WTC11 (cell line): ENCODE data around the gene CFAP157. TPM values are rescaled to one million over a fixed set of nuclear protein-coding genes. Genes with fewer than 3 reads are reported as not detected.

ENCODE experiments used
- ATAC-seq: fragments of 200-7000 bp; cut with Tn5 transposase; 2 replicates; pipeline ENCODE4 v1.10.0; 2021; ENCODE audit warnings: mild to moderate bottlenecking, moderate library complexity
- CTCF ChIA-PET: fragments of 300-600 bp; sonication (Branson Sonifier 250); formaldehyde crosslinking; loops from one replicate; lab custom pipeline; 2021; ENCODE audit warnings: antibody characterized with exemption; lab: Charles Lee
- POLR2A ChIA-PET: fragments of 350-600 bp; sonication (Branson Sonifier 250); formaldehyde crosslinking; loops from one replicate; lab custom pipeline; 2021; ENCODE audit warnings: antibody characterized with exemption; lab: Charles Lee
- DNase-seq: peaks from one replicate; pipeline ENCODE4 v3.0.0; 2021; ENCODE audit warnings: low spot score
- H3K27ac Mint-ChIP-seq: 2 replicates; pipeline ENCODE4 v1.8.0; 2021; ENCODE audit warnings: mixed read lengths
- H3K27me3 Mint-ChIP-seq: 2 replicates; pipeline ENCODE4 v1.8.0; 2021; ENCODE audit warnings: low read depth, mild to moderate bottlenecking, moderate library complexity, mixed read lengths
- H3K36me3 Mint-ChIP-seq: 2 replicates; pipeline ENCODE4 v1.8.0; 2021; ENCODE audit warnings: mixed read lengths
- H3K4me1 Mint-ChIP-seq: 2 replicates; pipeline ENCODE4 v1.8.0; 2022; ENCODE audit warnings: mixed read lengths
- H3K4me3 Mint-ChIP-seq: 2 replicates; pipeline ENCODE4 v1.8.0; 2021; ENCODE audit warnings: mild to moderate bottlenecking, moderate library complexity, mixed read lengths
- H3K9me3 Mint-ChIP-seq: 2 replicates; pipeline ENCODE4 v1.8.0; 2021; ENCODE audit warnings: mixed read lengths
- ATF1 ChIP-seq: sonication (generic); formaldehyde crosslinking; IDR thresholded peaks from 2 replicates; pipeline ENCODE4 v1.8.1; 2023; ENCODE audit warnings: mild to moderate bottlenecking, moderate library complexity, missing genetic modification reagents
- CTCF ChIP-seq: fragments of 200-600 bp; IDR thresholded peaks from 2 replicates; pipeline ENCODE4 v1.8.0; 2022; ENCODE audit warnings: antibody characterized with exemption
- E2F4 ChIP-seq: sonication (generic); formaldehyde crosslinking; IDR thresholded peaks from 2 replicates; pipeline ENCODE4 v1.8.1; 2022; ENCODE audit warnings: low read depth, mild to moderate bottlenecking, moderate library complexity, missing genetic modification reagents, borderline replicate concordance
- ELF4 ChIP-seq: sonication (generic); formaldehyde crosslinking; IDR thresholded peaks from 2 replicates; pipeline ENCODE4 v1.8.1; 2022; ENCODE audit warnings: low read depth, mild to moderate bottlenecking, moderate library complexity, missing genetic modification reagents
- ESRRA ChIP-seq: sonication (generic); formaldehyde crosslinking; IDR thresholded peaks from 2 replicates; pipeline ENCODE4 v1.8.1; 2022; ENCODE audit warnings: mild to moderate bottlenecking, missing genetic modification reagents, borderline replicate concordance
- FOXK1 ChIP-seq: sonication (generic); formaldehyde crosslinking; IDR thresholded peaks from 2 replicates; pipeline ENCODE4 v1.8.0; 2022; ENCODE audit warnings: mild to moderate bottlenecking, moderate library complexity, missing genetic modification reagents
- GABPB1 ChIP-seq: sonication (generic); formaldehyde crosslinking; IDR thresholded peaks from 2 replicates; pipeline ENCODE4 v1.8.1; 2023; ENCODE audit warnings: mild to moderate bottlenecking, missing genetic modification reagents
- GRHL2 ChIP-seq: fragments of 250-450 bp; sonication (Bioruptor Pico); IDR thresholded peaks from 2 replicates; pipeline ENCODE4 v1.8.0; 2022; ENCODE audit warnings: mild to moderate bottlenecking, moderate library complexity; ENCODE audit not compliant: insufficient replicate concordance, severe bottlenecking
- HMGA2 ChIP-seq: fragments of 250-450 bp; sonication (Bioruptor Pico); IDR thresholded peaks from 2 replicates; pipeline ENCODE4 v1.4.0; 2021; ENCODE audit warnings: mild to moderate bottlenecking, moderate library complexity
- KAT7 ChIP-seq: sonication (generic); formaldehyde crosslinking; IDR thresholded peaks from 2 replicates; pipeline ENCODE4 v1.8.1; 2023; ENCODE audit warnings: missing genetic modification reagents, mild to moderate bottlenecking, borderline replicate concordance
- NFATC4 ChIP-seq: fragments of 250-450 bp; sonication (Bioruptor Pico); IDR thresholded peaks from 2 replicates; pipeline ENCODE4 v1.9.0; 2021; ENCODE audit warnings: mild to moderate bottlenecking
- NFYB ChIP-seq: sonication (generic); formaldehyde crosslinking; conservative IDR thresholded peaks from 2 replicates; pipeline ENCODE4 v1.8.0; 2022; ENCODE audit warnings: low read depth, missing genetic modification reagents
- TEAD1 ChIP-seq: sonication (generic); formaldehyde crosslinking; IDR thresholded peaks from 2 replicates; pipeline ENCODE4 v1.8.0; 2022; ENCODE audit warnings: mild to moderate bottlenecking, missing genetic modification reagents
- ZNF219 ChIP-seq: sonication (generic); formaldehyde crosslinking; IDR thresholded peaks from 2 replicates; pipeline ENCODE4 v1.8.0; 2023; ENCODE audit warnings: missing genetic modification reagents, mild to moderate bottlenecking, borderline replicate concordance
- ZNF281 ChIP-seq: sonication (generic); formaldehyde crosslinking; IDR thresholded peaks from 2 replicates; pipeline ENCODE4 v1.8.0; 2023; ENCODE audit warnings: mild to moderate bottlenecking, missing genetic modification reagents
- ZNF317 ChIP-seq: sonication (generic); formaldehyde crosslinking; IDR thresholded peaks from 2 replicates; pipeline ENCODE4 v1.8.1; 2023; ENCODE audit warnings: low read depth, mild to moderate bottlenecking, moderate library complexity, missing genetic modification reagents, borderline replicate concordance
- ZNF416 ChIP-seq: fragments of 250-450 bp; sonication (Bioruptor Pico); IDR thresholded peaks from 2 replicates; pipeline ENCODE4 v1.9.0; 2021; ENCODE audit warnings: mild to moderate bottlenecking, inconsistent platforms
- total RNA-seq: library from RNA; stranded (reverse); gene quantifications from 3 replicates; pipeline ENCODE4 v1.2.3, GENCODE V29; 2021
- TF ChIP-seq, protein P1 (sequence below): sonication (generic); formaldehyde crosslinking; IDR thresholded peaks from 2 replicates; pipeline ENCODE4 v1.8.1; 2022; ENCODE audit warnings: low read depth, missing genetic modification reagents, borderline replicate concordance
- TF ChIP-seq, protein P2 (sequence below): sonication (generic); formaldehyde crosslinking; conservative IDR thresholded peaks from 2 replicates; pipeline ENCODE4 v1.8.1; 2022; ENCODE audit warnings: mild to moderate bottlenecking, missing genetic modification reagents
- TF ChIP-seq, protein P3 (sequence below): fragments of 250-450 bp; sonication (Bioruptor Pico); IDR thresholded peaks from 2 replicates; pipeline ENCODE4 v1.9.0; 2021; ENCODE audit warnings: mild to moderate bottlenecking

Gene CFAP157
- total RNA-seq, 1 experiment from 2014 or later: 0.22 TPM

DNA sequence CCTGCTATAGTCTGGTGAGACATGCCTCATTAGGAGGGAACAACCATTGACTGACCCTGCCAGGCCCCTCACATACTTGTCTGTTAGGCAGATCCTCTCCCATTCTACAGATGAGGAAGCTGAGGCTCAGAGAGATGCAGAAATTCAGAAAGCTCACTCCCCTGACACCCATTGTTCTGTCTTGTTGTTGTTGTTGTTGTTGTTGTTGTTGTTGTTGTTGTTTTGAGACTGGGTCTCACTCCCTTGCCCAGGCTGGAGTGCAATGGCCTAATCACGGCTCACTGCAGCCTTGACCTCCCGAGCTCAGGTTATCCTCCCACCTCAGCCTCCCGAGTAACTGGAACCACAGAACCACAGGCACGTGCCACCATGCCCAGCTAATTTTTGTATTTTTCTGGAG is 13.1 kb upstream of the CFAP157 start:
- Mint-ChIP-seq H3K9me3 (peaks cover 6% of the 10 kb centered on the region), H3K36me3 (peaks cover 22% of the 10 kb centered on the region), H3K27ac (no peak overlapping the region), H3K27me3 (no peaks in the 10 kb centered on the region; the same call in 1 of the 2 replicates), H3K4me1 (no peaks in the 10 kb centered on the region), H3K4me3 (no peak overlapping the region)
- ChIA-PET CTCF (no interaction called here), POLR2A (no interaction called here)
- no peak for ATAC-seq
- DNase-seq: no peak
- TF ChIP-seq ZNF281 (CRISPR knock-in tag) (no peak), ZNF416 (CRISPR knock-in tag) (no peak), ELF4 (no peak), GABPB1 (CRISPR knock-in tag) (no peak), ZNF317 (CRISPR knock-in tag) (no peak), ATF1 (CRISPR knock-in tag) (no peak), ESRRA (CRISPR knock-in tag) (no peak), KAT7 (CRISPR knock-in tag) (no peak), NFYB (CRISPR knock-in tag) (no peak), TEAD1 (CRISPR knock-in tag) (no peak), GRHL2 (CRISPR knock-in tag) (no peak), ZNF219 (CRISPR knock-in tag) (no peak), HMGA2 (CRISPR knock-in tag) (no peak), FOXK1 (no peak), E2F4 (CRISPR knock-in tag) (no peak), NFATC4 (no peak)
- TF ChIP-seq, protein P1, sequence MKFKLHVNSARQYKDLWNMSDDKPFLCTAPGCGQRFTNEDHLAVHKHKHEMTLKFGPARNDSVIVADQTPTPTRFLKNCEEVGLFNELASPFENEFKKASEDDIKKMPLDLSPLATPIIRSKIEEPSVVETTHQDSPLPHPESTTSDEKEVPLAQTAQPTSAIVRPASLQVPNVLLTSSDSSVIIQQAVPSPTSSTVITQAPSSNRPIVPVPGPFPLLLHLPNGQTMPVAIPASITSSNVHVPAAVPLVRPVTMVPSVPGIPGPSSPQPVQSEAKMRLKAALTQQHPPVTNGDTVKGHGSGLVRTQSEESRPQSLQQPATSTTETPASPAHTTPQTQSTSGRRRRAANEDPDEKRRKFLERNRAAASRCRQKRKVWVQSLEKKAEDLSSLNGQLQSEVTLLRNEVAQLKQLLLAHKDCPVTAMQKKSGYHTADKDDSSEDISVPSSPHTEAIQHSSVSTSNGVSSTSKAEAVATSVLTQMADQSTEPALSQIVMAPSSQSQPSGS (CRISPR knock-in tag): no peak
- TF ChIP-seq, protein P2, sequence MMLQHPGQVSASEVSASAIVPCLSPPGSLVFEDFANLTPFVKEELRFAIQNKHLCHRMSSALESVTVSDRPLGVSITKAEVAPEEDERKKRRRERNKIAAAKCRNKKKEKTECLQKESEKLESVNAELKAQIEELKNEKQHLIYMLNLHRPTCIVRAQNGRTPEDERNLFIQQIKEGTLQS (CRISPR knock-in tag): no peak
- TF ChIP-seq, protein P3, sequence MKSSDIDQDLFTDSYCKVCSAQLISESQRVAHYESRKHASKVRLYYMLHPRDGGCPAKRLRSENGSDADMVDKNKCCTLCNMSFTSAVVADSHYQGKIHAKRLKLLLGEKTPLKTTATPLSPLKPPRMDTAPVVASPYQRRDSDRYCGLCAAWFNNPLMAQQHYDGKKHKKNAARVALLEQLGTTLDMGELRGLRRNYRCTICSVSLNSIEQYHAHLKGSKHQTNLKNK (CRISPR knock-in tag): no peak

GRCh38 chr9:127694890-127695720 is 11.7 kb upstream of the CFAP157 start:
- Mint-ChIP-seq H3K9me3 (peaks cover under 1% of the 10 kb centered on the region; the same call in 1 of the 2 replicates), H3K36me3 (peaks cover 9% of the 10 kb centered on the region), H3K27me3 (peaks cover 4% of the 10 kb centered on the region), H3K27ac (no peak overlapping the region), H3K4me3 (no peak overlapping the region), H3K4me1 (0 out of 2 replicates have a peak, but pooled peaks cover 3% of the 10 kb centered on the region)
- no peak for DNase-seq
- ChIA-PET POLR2A (no interaction called here), CTCF (interaction anchor here (0.6 to 1.2 kb wide), 2 partner anchors 40 to 157 kb away, joined by 3 to 4 read pairs; partner anchors contain the start of gene TOR2A)
- no peak for TF ChIP-seq CTCF
- ATAC-seq: no peak
